GM12878 (cell line): Measurements from ENCODE around the gene RFX3. TPM values are rescaled to one million over a fixed set of nuclear protein-coding genes. Genes with fewer than 3 reads are reported as not detected.

ENCODE experiments used
- BCL3 ChIP-seq: IDR thresholded peaks from 2 replicates; pipeline ENCODE4 v1.6.1; 2011; ENCODE audit warnings: borderline replicate concordance, low read depth, mild to moderate bottlenecking, moderate library complexity, low read length; ENCODE audit not compliant: insufficient read depth, poor library complexity, severe bottlenecking
- BRCA1 ChIP-seq: IDR thresholded peaks from 2 replicates; pipeline ENCODE4 v1.6.1; 2011; ENCODE audit warnings: low read depth, low read length, improper control_type of control experiment
- CHD1 ChIP-seq: IDR thresholded peaks from 2 replicates; pipeline ENCODE4 v1.6.1; 2012; ENCODE audit warnings: low read depth, low read length, improper control_type of control experiment
- CHD4 ChIP-seq: fragments of 200-600 bp; sonication (generic); IDR thresholded peaks from 2 replicates; pipeline ENCODE4 v1.6.1; 2016; ENCODE audit warnings: mild to moderate bottlenecking
- E2F4 ChIP-seq: IDR thresholded peaks from 2 replicates; pipeline ENCODE4 v1.6.1; 2012; ENCODE audit warnings: low read depth, low read length, improper control_type of control experiment
- EED ChIP-seq: sonication (generic); IDR thresholded peaks from 2 replicates; pipeline ENCODE4 v1.6.1; 2016; ENCODE audit warnings: antibody characterized with exemption, low read depth
- ETV6 ChIP-seq, 2 experiments: fragments of 450-650 bp in 1 of 2; IDR thresholded peaks in 1 of 2; conservative IDR thresholded peaks in 1 of 2; 2 replicates each; pipeline ENCODE4 v1.6.1; 2014; ENCODE audit warnings: antibody characterized with exemption in 1 of 2, borderline replicate concordance in 1 of 2, low read depth in 1 of 2, mild to moderate bottlenecking in 1 of 2, moderate library complexity in 1 of 2
- FOS ChIP-seq: IDR thresholded peaks from 3 replicates; pipeline ENCODE4 v1.6.1; 2011; ENCODE audit warnings: borderline replicate concordance; ENCODE audit not compliant: insufficient read length; ENCODE audit errors: extremely low read depth
- MXI1 ChIP-seq: fragments of 150-350 bp; IDR thresholded peaks from 2 replicates; pipeline ENCODE4 v1.6.1; 2011; ENCODE audit warnings: low read depth, mild to moderate bottlenecking, inconsistent platforms, low read length, improper control_type of control experiment
- NRF1 ChIP-seq: conservative IDR thresholded peaks from 2 replicates; pipeline ENCODE4 v1.6.1; 2011; ENCODE audit warnings: mild to moderate bottlenecking, low read depth, low read length, improper control_type of control experiment
- RAD51 ChIP-seq: fragments of 450-650 bp; IDR thresholded peaks from 2 replicates; pipeline ENCODE4 v1.6.1; 2016; ENCODE audit warnings: moderate library complexity, mild to moderate bottlenecking, inconsistent platforms
- RELA ChIP-seq: fragments of 450-650 bp; IDR thresholded peaks from 2 replicates; pipeline ENCODE4 v1.8.0; 2014; ENCODE audit warnings: borderline replicate concordance; ENCODE audit not compliant: partially characterized antibody
- SUPT20H ChIP-seq: IDR thresholded peaks from 2 replicates; pipeline ENCODE4 v1.6.1; 2011; ENCODE audit warnings: low read depth, mild to moderate bottlenecking, low read length, moderate library complexity, borderline replicate concordance; ENCODE audit not compliant: control insufficient read depth
- polyA plus RNA-seq, 11 experiments: library from polyadenylated mRNA; depleted of rRNA in 4 of 11; unstranded in 6 of 11; stranded (reverse) in 5 of 11; fragments of >200 nt; fragmentation: Nextera tagmentation in 4 of 11; fragmentation: Illumina TruSeq in 1 of 11; extraction: Ambion mirVana in 4 of 11; extraction: Trizol in 1 of 11; gene quantifications; 1 replicate in 1 of 11; 2 replicates in 10 of 11; pipeline versions ENCODE4 v1.2.1 to v1.2.3, GENCODE V29; 2011 to 2016; ENCODE audit warnings: inconsistent platforms in 2 of 11, missing spikeins in 2 of 11, low read depth in 1 of 11
- total RNA-seq, 4 experiments: library from RNA; depleted of rRNA in 3 of 4; stranded (reverse); fragments of >200 nt in 3 of 4; fragmentation: Illumina TruSeq in 1 of 4; extraction: Trizol in 1 of 4; gene quantifications; 2 replicates each; pipeline versions ENCODE4 v1.2.1 to v1.2.3, GENCODE V29; 2013 to 2021
- TF ChIP-seq, protein P1 (sequence below): IDR thresholded peaks from 2 replicates; pipeline ENCODE4 v1.6.1; 2012; ENCODE audit warnings: low read length, inconsistent platforms

Gene RFX3
- total and polyA plus RNA-seq, 10 of the 15 experiments (the other 5 are each of a cell fraction or from before 2014, with no cell fraction given), result 1.2 to 26.4 (median 6.7) TPM

- TF ChIP-seq BRCA1 (no peak), SUPT20H (no peak), RELA (no peak), MXI1 (no peak), CHD1 (no peak), RAD51 (no peak), BCL3 (no peak), E2F4 (no peak), ETV6 (conservative IDR thresholded peaks at IDR 0.05 in 1 of 2, IDR thresholded peaks at IDR 0.05 in 1 of 2; ENCODE audit: borderline replicate concordance in 1 of 2, low read depth in 1 of 2) (no peak), NRF1 (no peak), EED (no peak), CHD4 (no peak), FOS (no peak)
- TF ChIP-seq, protein P1, sequence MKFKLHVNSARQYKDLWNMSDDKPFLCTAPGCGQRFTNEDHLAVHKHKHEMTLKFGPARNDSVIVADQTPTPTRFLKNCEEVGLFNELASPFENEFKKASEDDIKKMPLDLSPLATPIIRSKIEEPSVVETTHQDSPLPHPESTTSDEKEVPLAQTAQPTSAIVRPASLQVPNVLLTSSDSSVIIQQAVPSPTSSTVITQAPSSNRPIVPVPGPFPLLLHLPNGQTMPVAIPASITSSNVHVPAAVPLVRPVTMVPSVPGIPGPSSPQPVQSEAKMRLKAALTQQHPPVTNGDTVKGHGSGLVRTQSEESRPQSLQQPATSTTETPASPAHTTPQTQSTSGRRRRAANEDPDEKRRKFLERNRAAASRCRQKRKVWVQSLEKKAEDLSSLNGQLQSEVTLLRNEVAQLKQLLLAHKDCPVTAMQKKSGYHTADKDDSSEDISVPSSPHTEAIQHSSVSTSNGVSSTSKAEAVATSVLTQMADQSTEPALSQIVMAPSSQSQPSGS, result no peak
Measured at GRCh38 chr9:3173374-3173773, 352.4 kb downstream of the RFX3 start (continued).
